ENCODE results near the gene CDCA4.

CDCA4 gene

GRCh38 chr14:105050551-105050897 lies 29.6 kb upstream of the CDCA4 start:
- DNase-seq (ENCODE audit: low read depth) = peak; percentile 48
- H3K4me3 ChIP-seq (replicated peaks; ENCODE audit: low read depth, low read length) = no peak overlapping the region
- no peak for TF ChIP-seq CTCF (IDR thresholded peaks at IDR 0.05; ENCODE audit: low read length, missing control alignments)

- TF ChIP-seq CTCF (IDR thresholded peaks at IDR 0.05; ENCODE audit: low read length, missing control alignments) = no peak
- DNase-seq (ENCODE audit: low read depth) = no peak
- no peak overlapping the region for H3K4me3 ChIP-seq (replicated peaks; ENCODE audit: low read depth, low read length)
Measured at GRCh38 chr14:105049753-105050550, 29.1 kb upstream of the CDCA4 start.

GRCh38 chr14:105047283-105048016 lies 26.6 kb upstream of the CDCA4 start:
- DNase-seq (ENCODE audit: low read depth) = no peak
- H3K4me3 ChIP-seq (replicated peaks; ENCODE audit: low read depth, low read length) = no peak overlapping the region
- no peak for TF ChIP-seq CTCF (IDR thresholded peaks at IDR 0.05; ENCODE audit: low read length, missing control alignments)

GRCh38 chr14:105046891-105047282 lies 26.0 kb upstream of the CDCA4 start:
- no peak overlapping the region for H3K4me3 ChIP-seq (replicated peaks; ENCODE audit: low read depth, low read length)
- no peak for TF ChIP-seq CTCF (IDR thresholded peaks at IDR 0.05; ENCODE audit: low read length, missing control alignments)
- DNase-seq (ENCODE audit: low read depth) = no peak

GRCh38 chr14:105045710-105046326 lies 24.9 kb upstream of the CDCA4 start:
- peak; percentile 82 for TF ChIP-seq CTCF (IDR thresholded peaks at IDR 0.05; ENCODE audit: low read length, missing control alignments)
- H3K4me3 ChIP-seq (replicated peaks; ENCODE audit: low read depth, low read length) = no peak overlapping the region
- DNase-seq (ENCODE audit: low read depth) = peak; percentile 83

- no peak for DNase-seq (ENCODE audit: low read depth)
- H3K4me3 ChIP-seq (replicated peaks; ENCODE audit: low read depth, low read length) = no peak overlapping the region
- no peak for TF ChIP-seq CTCF (IDR thresholded peaks at IDR 0.05; ENCODE audit: low read length, missing control alignments)
Measured at GRCh38 chr14:105043641-105044040, 22.8 kb upstream of the CDCA4 start.

All from fibroblast of pulmonary artery (primary cell).